ENCODE data around the gene RPAIN. TPM values are rescaled to one million over a fixed set of nuclear protein-coding genes. Genes with fewer than 3 reads are reported as not detected.

RPAIN gene
- total RNA-seq, 2 experiments from 2014 or later = 64.7 to 68.8 TPM

DNA sequence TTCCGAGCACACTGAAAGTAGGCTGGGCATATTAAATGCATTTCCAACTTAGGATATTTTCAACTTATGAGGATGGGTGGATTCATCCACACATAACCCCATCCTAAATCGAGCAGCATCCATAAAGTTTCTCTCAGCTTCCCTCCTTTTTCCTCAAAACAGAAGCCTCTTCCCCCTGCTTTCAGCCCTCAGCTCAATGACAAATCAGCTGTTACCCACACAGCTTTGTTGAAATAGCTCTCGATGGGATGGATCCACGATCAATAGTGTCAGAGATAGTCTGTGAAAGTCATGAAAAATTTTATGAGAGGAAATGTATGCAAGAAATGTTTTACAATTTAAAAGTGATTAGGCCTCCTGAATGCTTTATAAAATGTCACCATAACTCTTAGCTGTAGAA, 46.3 kb downstream of the RPAIN start:
- peaks cover 37% of the 10 kb centered on the region for H3K4me1 Mint-ChIP-seq (ENCODE audit: low read depth)
- peak overlapping the region; percentile 80 for H3K4me3 Mint-ChIP-seq
- no peak for DNase-seq
- H3K27ac Mint-ChIP-seq = no peak overlapping the region
- H3K27me3 Mint-ChIP-seq (ENCODE audit: low read depth) = no peaks in the 10 kb centered on the region
- peaks cover 22% of the 10 kb centered on the region for H3K36me3 Mint-ChIP-seq (ENCODE audit: low read depth)
- intact Hi-C loops (cut with micrococcal nuclease) = no loop called here
- no peaks in the 10 kb centered on the region for H3K9me3 Mint-ChIP-seq
- CTCF ChIA-PET = interaction anchor here (0.5 to 0.9 kb wide), 2 partner anchors 27 to 105 kb away, joined by 3 to 5 read pairs; partner anchors contain the start of gene C1QBP

GRCh38 chr17:5467416-5467815, 47.4 kb downstream of the RPAIN start:
- intact Hi-C loops (cut with micrococcal nuclease) = no loop called here
- Mint-ChIP-seq H3K36me3 (ENCODE audit: low read depth) (peaks cover 19% of the 10 kb centered on the region), H3K4me3 (peak overlapping the region; percentile 80), H3K27ac (no peak overlapping the region), H3K9me3 (no peaks in the 10 kb centered on the region), H3K27me3 (ENCODE audit: low read depth) (no peaks in the 10 kb centered on the region), H3K4me1 (ENCODE audit: low read depth) (peaks cover 37% of the 10 kb centered on the region)
- CTCF ChIA-PET = no interaction called here
- no peak for DNase-seq

GRCh38 chr17:5468075-5468473, 48.1 kb downstream of the RPAIN start:
- H3K9me3 Mint-ChIP-seq = no peaks in the 10 kb centered on the region
- H3K27me3 Mint-ChIP-seq (ENCODE audit: low read depth) = no peaks in the 10 kb centered on the region
- peaks cover 13% of the 10 kb centered on the region for H3K36me3 Mint-ChIP-seq (ENCODE audit: low read depth)
- peak overlapping the region; percentile 0 for H3K27ac Mint-ChIP-seq
- peak overlapping the region; percentile 80 for H3K4me3 Mint-ChIP-seq
- CTCF ChIA-PET = interaction anchor here (1.2 kb wide), 1 partner anchor 18 kb away, joined by 3 read pairs; the partner anchor contains the start of genes DERL2 and MIS12
- intact Hi-C loops (cut with micrococcal nuclease) = loop anchor here (2.0 kb wide), 1 partner anchor 29 kb away; the partner anchor contains the start of gene C1QBP
- peaks cover 37% of the 10 kb centered on the region for H3K4me1 Mint-ChIP-seq (ENCODE audit: low read depth)
- DNase-seq = peak; percentile 22

DNA sequence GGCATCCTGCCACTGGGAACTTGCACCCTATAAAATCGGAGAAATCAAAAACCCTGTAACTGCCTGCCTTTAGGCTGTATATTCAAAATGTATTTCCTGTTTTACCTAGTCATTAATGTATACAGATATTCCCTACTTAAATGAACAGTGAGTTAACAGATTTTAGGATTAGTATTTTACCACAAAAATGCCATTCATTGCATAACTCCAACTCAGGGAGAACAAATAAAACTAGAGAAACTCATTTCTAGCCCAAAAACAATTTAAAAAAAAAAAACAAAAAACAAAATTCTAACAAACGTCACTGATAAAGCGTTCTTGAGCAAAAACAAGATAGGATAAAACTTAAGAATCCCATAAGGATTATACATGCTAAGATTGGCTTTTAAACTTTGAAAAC, 52.5 kb downstream of the RPAIN start:
- CTCF ChIA-PET = no interaction called here
- H3K27ac Mint-ChIP-seq = peak overlapping the region; percentile 14
- intact Hi-C loops (cut with micrococcal nuclease) = no loop called here
- H3K4me3 Mint-ChIP-seq = no peak overlapping the region
- H3K27me3 Mint-ChIP-seq (ENCODE audit: low read depth) = no peaks in the 10 kb centered on the region
- peaks cover 15% of the 10 kb centered on the region for H3K36me3 Mint-ChIP-seq (ENCODE audit: low read depth)
- no peaks in the 10 kb centered on the region for H3K9me3 Mint-ChIP-seq
- DNase-seq = no peak
- H3K4me1 Mint-ChIP-seq (ENCODE audit: low read depth) = peaks cover 15% of the 10 kb centered on the region

GRCh38 chr17:5473906-5474305, 53.9 kb downstream of the RPAIN start:
- Mint-ChIP-seq H3K27ac (no peak overlapping the region), H3K9me3 (no peaks in the 10 kb centered on the region), H3K4me1 (ENCODE audit: low read depth) (peaks cover 11% of the 10 kb centered on the region), H3K36me3 (ENCODE audit: low read depth) (peaks cover 19% of the 10 kb centered on the region), H3K27me3 (ENCODE audit: low read depth) (no peaks in the 10 kb centered on the region), H3K4me3 (no peak overlapping the region)
- intact Hi-C loops (cut with micrococcal nuclease) = no loop called here
- no peak for DNase-seq
- CTCF ChIA-PET = no interaction called here

GRCh38 chr17:5478992-5479391, 59.0 kb downstream of the RPAIN start:
- Mint-ChIP-seq H3K27ac (no peak overlapping the region), H3K36me3 (ENCODE audit: low read depth) (peaks cover 28% of the 10 kb centered on the region), H3K4me3 (no peak overlapping the region), H3K4me1 (ENCODE audit: low read depth) (peaks cover 22% of the 10 kb centered on the region), H3K9me3 (no peaks in the 10 kb centered on the region), H3K27me3 (ENCODE audit: low read depth) (no peaks in the 10 kb centered on the region)
- CTCF ChIA-PET = no interaction called here
- no peak for DNase-seq
- intact Hi-C loops (cut with micrococcal nuclease) = no loop called here

GRCh38 chr17:5480962-5481361, 61.0 kb downstream of the RPAIN start:
- no peaks in the 10 kb centered on the region for H3K27me3 Mint-ChIP-seq (ENCODE audit: low read depth)
- no peak for DNase-seq
- CTCF ChIA-PET = no interaction called here
- H3K4me1 Mint-ChIP-seq (ENCODE audit: low read depth) = peaks cover 37% of the 10 kb centered on the region
- no peak overlapping the region for H3K27ac Mint-ChIP-seq
- peaks cover 27% of the 10 kb centered on the region for H3K36me3 Mint-ChIP-seq (ENCODE audit: low read depth)
- intact Hi-C loops (cut with micrococcal nuclease) = no loop called here
- no peaks in the 10 kb centered on the region for H3K9me3 Mint-ChIP-seq
- H3K4me3 Mint-ChIP-seq = no peak overlapping the region

DNA sequence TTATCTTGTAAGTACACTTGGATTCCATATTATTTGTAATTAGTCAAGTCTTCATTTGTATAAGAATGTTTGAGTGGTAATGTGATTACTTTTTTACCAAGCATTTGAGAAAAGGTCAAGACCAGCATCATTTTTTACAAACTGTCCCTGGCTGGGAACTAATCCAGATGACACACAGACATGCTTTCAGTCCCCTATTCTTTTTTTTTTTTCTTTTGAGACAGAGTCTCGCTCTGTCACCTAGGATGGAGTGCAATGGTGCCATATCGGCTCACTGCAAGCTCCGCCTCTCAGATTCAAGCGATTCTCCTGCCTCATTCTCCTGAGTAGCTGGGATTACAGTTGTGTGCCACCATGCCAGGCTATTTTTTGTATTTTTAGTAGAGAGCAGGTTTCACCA, 61.5 kb downstream of the RPAIN start:
- no peak overlapping the region for H3K4me3 Mint-ChIP-seq

More for the DNA sequence above, 61.5 kb downstream of the RPAIN start:
- Mint-ChIP-seq H3K36me3 (ENCODE audit: low read depth) (peaks cover 27% of the 10 kb centered on the region), H3K27me3 (ENCODE audit: low read depth) (no peaks in the 10 kb centered on the region), H3K27ac (no peak overlapping the region), H3K4me1 (ENCODE audit: low read depth) (peaks cover 37% of the 10 kb centered on the region), H3K9me3 (no peaks in the 10 kb centered on the region)
- intact Hi-C loops (cut with micrococcal nuclease) = no loop called here
- DNase-seq = no peak
- CTCF ChIA-PET = no interaction called here

Other genes with a start within 250 kb of the RPAIN start
- 1 to 10 TPM; 3.9 to 4.1 TPM for gene ZNF594, start 228.3 kb upstream of the RPAIN start, total RNA-seq
- gene SCIMP, start 185.3 kb upstream of the RPAIN start, total RNA-seq = not detected
- gene RABEP1, start 137.9 kb upstream of the RPAIN start, total RNA-seq = 10 to 100 TPM; 57.9 to 59.3 TPM
- gene NUP88, start 520 bp upstream of the RPAIN start, total RNA-seq = 100 to 1,000 TPM; 115 to 131 TPM
- 100 to 1,000 TPM; 435 to 460 TPM for gene C1QBP, start 19.0 kb downstream of the RPAIN start, total RNA-seq
- 10 to 100 TPM; 15.9 to 17.1 TPM for gene DHX33, start 48.8 kb downstream of the RPAIN start, total RNA-seq
- 10 to 100 TPM; 40.7 to 46.4 TPM for gene DERL2, start 66.0 kb downstream of the RPAIN start, total RNA-seq
- 10 to 100 TPM; 37.2 to 37.6 TPM for gene MIS12, start 66.4 kb downstream of the RPAIN start, total RNA-seq
- 10 to 100 TPM; 44.9 to 49.4 TPM for gene NLRP1, start 164.3 kb downstream of the RPAIN start, total RNA-seq

Data from activated naive CD4-positive, alpha-beta T cell treated with anti-CD3 and anti-CD28 coated beads for 36 hours (primary cell).